GM21381 (cell line): ENCODE data around the gene DNAJC11.
"Not testable (repeated sequence)": the region's sequence is repeated elsewhere in the genome, so short reads cannot be mapped to it uniquely, and the experiment has no call there.

ENCODE experiments used
- ATAC-seq: cut with Tn5 transposase; IDR thresholded peaks from one replicate; pipeline ENCODE4 v1.9.1; 2021; ENCODE audit warnings: mild to moderate bottlenecking, moderate library complexity; ENCODE audit not compliant: unreplicated experiment

The DNAJC11 gene

DNA sequence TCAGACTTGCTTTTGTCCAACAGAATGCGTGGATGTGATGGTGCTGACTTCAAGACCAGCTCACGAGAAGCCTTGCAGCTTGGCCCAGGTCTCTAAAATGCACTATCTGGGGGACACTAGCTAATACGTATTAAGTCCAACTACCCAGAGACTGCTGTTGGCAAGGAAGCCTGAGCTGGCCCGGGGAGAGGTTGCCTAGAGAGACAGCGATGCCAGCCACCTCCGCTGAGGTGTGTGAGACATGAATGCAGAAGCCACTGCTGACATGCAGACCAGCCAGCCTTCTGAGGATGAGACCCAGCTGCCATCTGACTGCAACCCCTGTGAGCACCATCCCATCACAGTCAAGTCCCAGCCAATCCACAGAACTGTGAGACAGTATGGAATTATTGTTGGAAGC, 44.5 kb downstream of the DNAJC11 start:
- ATAC-seq: no peak

DNA sequence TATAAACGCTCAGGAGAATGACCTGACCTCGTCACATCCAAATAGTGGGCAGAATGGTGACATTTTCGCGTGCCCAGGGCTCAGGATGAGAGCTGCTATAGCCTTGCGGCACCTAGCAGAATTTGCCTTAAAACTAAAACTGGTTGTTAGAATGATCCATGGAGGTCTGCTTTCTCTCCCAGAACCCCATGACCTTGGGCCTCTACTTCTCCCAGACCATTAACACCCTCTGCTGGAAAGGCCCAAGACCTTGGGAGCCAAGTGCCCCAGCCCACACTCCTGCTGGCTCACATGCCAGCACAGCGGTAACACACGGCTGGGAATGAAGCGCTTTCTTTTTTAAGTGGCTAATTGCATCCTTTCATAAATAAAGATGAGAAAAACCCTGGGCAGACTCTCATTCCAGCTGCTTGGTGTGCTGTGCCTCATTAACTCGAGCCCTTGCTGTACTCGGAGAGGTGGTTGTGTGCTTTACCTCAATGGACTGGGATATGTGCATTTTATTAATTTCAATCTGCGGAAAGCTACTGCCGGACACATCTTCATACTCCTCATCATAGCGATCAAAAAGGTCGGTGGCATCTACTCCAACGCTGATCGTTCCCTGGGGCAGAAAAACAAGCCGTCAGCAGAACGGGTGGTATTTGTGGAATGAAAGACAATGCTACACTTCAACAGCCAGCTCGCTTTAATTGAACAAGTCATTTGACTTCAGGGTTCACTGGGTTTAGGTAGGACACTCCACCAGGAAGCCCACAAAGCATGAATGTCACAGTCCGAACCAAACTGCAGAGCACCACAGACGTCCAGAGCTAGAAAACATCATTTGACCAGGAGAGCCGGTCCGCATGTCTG, 48.0 kb downstream of the DNAJC11 start:
- ATAC-seq: no peak

DNA sequence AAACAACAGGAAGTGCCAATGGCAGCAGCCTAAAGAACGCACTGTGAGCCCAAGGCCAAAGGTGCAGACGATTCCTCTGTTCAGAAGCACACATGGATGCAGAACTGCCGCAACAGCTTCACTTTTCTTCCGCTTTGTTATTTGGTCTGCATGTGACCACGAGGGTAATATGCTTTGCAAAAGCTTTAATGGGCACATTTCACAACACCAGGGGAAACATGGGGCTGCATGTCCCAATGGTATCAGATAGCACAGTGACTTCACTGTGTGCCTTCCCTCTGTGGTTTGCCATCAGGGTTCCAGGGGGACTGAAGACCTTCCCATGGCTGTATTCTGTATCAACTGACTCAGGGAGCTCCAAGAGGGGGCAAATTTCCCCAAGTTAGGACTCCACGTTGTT, 48.6 kb downstream of the DNAJC11 start:
- ATAC-seq: no peak

DNA sequence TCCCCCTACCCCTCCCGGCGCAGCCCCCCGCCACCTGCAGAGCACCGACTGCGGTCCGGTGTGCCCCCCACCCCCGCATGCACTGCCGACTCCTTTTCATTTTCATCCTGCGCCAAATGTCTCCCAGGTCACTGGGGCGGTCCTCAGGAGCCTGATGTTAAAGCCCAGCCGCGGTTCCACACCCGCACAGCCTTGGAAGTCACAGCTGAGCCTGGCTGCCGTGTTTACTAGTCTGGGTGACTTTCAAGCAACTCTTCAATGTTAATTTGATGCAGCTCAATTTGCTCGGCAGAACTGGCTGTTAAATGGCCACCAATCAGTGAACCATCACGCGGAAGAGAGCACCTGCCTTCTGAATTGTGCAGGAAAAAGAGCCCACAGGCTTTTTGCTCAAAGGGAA, 49.7 kb downstream of the DNAJC11 start:
- ATAC-seq: no peak

DNA sequence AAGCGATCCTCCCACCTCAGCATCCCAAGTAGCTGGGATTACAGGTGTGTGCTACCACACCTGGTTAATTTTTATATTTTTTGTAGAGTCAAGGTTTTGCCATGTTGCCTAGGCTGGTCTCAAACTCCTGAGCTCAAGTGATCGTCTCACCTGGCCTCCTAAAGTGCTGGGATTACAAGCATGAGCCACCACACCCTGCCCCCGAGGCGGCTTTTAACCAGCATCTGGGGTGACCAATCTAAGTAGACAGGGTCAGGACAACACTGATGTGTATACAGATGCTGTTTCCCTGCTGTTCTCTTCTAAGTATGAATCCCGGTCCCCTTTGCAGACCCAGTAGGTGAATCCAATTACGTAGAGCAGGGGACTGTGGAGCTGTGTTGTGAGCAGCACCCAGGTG, 53.1 kb downstream of the DNAJC11 start:
- no peak for ATAC-seq

DNA sequence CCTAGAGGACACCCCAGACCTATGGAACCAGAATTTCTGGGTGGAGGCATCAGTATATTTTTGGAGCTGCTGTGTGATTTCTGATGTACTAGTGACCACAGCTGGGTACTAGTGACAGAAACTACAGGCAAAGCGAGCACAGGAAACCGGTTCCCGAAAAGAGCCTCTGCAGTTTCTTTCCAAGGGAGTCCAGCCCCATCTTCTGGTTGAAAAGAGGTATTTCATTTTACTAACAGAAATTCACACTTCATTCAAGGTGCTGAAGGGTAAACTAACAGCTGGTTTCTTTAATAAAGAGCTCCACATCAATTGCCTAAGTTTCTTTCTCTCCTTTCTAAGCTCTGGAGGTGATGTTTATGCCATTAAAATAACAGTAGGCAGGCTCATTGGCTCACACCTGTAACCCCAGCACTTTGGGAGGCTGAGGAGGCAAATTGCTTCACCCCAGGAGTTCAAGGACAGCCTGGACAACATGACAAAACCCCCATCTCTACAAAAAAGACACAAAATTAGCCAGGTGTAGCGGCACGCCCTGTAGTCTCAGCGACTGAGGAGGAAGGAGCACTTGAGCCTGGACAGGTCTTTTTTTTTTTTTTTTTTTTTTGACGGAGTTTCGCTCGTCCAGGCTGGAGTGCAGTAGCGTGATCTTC, 55.0 kb downstream of the DNAJC11 start:
- ATAC-seq: no peak

DNA sequence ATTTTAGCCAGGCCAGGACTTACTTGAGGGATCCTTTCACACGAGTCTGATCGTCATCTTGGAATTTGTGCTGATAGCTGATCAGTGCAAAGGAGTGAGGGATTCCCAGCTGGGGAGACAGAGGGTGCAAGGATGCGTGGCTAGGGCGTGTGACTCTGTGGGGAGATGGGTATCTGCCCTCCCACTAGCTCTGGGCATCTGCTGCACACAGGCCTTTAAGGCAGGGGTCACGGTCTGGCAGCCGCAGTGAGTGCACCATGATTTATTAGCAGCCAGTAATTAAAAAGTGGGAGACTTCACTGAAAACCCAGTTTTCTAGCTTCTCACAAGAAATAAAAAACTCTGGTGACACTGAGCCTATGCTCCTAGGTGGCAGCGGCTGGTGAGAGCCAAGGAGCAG, 56.6 kb downstream of the DNAJC11 start:
- ATAC-seq: no peak

DNA sequence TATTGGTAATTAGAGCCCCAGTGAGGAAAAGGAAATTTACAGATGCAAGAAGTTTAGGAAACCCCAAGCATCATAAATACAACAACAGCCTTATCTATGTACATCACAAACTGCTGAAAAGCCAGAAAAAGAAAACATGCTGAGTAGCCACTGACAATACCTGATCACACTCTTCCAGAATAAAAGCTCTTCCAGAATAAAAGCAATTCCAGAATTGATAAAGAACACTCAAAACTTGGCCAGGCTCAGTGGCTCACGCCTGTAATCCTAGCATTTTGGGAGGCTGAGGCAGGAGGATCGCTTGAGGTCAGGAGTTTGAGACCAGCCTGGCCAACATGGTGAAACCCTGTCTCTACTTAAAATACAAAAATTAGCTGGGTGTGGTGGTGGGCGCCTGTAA, 60.7 kb downstream of the DNAJC11 start:
- not testable (repeated sequence) for ATAC-seq

DNA sequence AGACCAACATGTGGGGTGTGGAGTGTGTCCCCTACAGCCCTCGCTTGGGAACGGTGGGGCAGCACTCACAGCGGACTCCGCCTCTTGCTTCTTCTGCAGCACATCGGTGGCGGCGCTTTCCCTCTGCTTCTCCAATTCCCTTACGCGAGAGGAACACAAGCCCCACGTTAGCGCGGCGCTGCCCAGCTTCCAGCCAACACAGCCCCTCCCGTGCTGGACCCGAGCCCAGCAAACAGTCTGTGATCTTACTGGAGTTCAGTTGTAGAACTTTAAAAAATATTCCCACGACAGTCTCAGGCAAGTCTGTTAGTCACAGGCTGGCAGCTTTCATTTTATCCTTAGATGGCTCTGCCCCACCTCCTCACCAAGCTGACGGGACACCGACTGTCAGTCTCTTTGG, 63.4 kb downstream of the DNAJC11 start:
- no peak for ATAC-seq

DNA sequence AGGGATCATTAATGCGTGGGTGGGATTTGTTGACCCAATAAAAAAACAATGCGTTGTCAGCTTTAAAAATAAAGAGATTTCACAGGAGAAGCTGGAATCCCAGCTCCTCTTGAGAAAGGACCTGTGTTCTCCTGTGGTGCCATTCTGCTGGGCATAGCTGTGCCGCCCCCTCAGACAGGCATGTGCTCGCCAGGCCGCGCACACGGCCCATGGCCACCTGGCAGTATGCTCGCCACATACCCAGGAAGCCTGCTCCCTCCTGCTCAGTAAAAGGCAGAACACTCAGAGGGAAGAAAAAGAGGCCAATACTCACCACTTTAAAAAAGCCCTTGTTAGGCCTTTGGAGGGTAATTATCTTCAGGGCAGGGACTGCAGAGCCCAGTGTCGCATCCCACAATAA, 63.8 kb downstream of the DNAJC11 start:
- ATAC-seq: no peak

DNA sequence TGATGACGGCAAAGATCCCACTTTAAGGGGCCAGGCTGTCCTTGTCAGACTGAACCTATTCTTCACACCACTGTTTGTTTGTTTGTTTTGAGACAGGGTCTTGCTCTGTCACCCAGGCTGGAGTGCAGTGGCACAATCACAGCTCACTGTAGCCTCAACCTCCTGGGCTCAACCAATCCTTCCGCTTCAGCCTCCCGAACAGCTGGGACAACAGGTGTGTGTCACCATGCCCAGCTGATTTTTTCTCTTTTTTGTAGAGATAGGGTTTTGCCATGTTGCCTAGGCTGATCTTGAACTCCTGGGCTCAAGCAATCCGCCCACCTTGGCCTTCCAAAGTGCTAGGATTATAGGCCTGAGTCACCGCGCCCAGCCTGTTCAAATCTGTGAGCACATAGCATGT, 64.8 kb downstream of the DNAJC11 start:
- ATAC-seq: not testable (repeated sequence)

DNA sequence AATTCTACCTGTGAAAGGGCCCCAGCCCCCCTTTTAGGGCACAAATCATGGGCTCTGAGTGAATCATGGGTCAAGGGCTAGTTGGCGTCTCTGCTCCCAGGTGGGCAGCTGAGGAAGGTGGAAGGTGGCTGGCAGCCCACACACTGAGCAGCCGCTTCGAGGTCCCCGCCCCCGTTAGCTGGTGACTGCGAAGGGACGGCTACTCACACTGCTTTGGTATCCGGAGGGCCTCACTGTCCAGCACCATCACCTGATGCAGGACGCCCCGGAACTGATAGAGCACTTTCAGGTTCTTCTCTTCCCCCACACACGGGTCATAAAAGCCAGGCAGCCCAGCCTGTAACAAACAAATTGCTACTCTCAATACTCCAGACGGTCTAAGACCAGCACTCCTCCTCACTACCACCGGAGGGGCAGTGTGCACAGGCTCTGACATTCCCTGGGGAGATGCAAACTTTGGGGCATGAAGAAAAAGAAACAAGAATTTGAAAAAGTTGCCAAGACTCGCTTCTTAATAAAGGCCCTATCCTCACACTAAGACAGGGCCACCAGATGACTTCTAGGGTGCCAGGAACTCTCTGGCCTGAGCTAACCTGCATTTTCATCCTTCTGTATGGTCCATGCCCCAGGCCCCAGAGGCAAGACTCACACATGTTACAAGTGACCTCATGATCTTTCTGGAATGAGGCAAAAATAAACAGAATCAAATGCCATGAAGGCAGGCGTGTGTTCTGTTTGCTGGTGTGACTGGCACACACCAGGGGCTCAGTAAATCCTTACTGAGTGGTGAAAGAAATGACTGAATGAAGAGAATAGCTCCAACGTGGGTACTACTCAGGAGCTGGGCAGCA, 65.5 kb downstream of the DNAJC11 start:
- ATAC-seq: no peak

DNA sequence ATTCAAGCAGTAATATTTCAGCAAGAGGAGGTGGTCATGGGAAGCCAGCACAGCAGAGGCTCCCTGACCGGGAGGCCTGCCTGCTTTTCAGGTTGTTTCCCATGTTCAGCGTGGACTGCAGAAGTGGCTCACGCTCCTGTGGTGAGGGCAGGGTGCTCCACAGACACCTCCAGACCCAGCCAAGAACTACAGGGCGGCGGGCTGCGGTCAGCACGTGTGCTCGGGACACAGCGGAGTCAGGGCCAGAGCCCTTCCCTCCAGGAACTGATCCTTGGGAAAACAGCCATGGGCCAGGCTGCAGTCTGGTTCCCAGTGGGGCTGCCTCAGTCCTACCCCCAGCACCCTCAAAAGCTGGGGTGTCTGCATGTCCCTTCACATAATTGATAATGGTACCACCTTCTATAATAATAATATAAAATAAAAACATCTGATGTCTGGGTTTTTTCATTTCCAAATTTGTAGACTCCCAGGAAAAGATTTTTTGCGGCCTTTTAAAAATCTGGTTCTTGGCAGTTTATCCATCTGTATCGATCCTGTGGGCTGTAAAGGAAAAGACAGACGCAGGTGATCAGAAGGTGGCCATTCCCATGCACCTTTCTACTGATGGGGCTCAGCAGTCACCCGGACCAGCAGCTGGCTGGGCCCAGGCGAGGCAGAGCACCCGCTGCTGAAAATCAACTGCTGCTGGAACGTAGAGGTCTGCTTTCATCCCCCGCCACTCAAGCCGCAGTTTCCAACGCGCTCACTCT, 66.3 kb downstream of the DNAJC11 start:
- ATAC-seq: no peak

DNA sequence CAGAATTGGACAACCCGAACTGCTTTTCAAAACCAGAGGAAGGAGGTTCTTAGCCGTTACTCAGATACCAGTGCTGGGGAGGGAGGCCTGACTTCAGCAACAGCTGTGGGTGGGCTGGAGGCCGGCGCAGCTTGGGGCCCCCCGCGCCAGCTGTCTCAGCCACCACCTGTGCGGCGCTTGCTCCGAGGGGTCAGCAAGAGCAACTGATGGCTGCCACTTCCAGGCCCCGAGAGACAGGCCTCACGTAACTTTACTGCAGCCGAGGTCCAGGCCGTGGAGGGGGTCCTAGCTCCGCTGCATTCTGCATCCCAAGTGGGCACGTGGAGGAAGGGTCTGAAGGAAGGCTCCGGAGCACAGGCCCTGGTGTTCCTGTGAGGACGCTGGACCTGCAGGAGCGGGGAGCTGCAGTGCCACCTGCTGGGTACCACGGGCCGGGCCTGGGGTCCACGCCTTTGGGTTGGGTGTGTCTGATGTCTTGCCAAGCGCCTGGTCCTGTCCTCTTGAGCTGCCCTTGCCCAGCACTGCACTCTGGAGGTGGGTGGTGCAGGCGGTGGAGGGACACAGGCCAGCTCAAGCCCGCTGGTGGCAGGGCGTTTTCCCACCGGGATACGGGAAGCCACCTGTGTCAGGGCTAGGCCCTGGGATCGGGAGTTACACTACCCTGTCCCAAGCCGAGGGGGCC, 67.1 kb downstream of the DNAJC11 start:
- ATAC-seq: no peak

DNA sequence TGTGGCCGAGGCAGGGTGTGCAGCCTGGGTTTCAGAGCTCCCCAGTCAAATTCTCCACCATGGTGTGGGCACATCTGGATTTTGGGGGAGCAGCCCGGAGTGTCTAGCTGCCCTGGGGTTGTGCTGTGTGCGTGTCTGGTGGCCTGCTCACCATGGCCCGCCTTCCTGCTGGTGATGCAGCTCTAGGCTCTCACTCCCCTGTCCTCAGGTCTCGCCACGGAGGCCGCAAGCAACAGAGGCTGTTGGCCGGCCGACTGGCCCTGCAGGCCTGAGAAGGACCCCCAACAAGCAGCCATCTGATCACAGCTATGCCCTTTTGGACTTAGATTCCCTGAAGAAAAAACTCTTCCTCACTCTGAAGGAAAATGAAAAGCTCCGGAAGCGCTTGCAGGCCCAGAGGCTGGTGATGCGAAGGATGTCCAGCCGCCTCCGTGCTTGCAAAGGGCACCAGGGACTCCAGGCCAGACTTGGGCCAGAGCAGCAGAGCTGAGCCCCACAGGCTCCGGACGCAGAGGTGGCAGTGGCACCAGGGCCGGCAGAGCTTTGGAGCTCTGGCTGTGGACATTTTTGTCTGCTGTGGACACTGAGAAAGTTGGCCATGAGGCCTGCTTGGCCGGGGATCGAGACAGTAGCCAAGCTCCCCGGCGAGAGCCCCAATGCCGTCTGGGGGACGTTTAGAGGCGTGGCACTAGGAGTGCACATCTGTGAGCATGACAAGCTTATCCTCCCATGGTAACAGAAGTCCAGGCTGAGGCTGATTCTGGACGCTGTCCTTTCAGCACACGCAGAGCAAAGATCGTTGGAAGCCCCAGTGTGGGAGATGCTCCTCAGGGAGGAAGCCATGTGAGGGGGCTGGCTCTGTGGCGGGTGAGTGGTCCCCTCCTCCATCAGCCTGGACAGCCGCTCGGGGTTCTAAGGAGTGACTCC, 68.8 kb downstream of the DNAJC11 start:
- ATAC-seq: no peak

DNA sequence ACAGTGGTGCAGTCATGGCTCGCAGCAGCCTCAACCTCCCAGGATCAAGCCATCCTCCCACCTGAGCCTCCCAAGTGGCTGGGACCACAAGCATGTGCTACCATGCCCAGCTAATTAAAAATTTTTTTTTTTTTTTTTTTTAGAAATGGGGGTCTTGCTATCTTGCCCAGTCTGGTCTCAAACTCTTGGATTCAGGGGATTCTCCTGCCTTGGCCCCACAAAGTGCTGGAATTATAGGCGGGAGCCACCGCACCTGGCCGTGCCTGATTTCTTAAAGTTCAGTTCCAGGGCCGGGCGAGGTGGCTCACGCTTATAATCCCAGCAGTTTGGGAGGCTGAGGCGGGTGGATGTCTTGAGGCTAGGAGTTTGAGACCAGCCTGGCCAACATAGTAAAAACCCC, 70.6 kb downstream of the DNAJC11 start:
- ATAC-seq: no peak

DNA sequence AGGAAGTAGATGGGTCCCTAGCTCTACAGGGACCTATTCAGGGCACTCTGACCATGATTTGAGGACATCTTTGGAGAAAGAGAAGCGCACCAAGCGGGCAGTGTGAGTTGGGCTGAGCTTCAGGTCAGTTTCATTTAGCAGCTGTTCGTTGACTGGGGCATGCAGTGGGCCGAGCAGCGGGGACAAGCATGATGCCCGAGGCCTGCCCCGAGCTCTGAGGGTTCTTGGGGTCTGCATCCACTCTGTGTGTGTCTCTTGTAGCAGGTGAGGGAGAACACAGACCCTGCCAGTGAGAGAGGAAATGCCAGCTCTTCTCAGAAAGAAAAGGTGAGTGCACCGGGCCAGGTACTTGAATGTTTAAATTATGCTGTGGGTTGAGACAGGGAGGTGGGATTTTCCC, 71.6 kb downstream of the DNAJC11 start:
- no peak for ATAC-seq

DNA sequence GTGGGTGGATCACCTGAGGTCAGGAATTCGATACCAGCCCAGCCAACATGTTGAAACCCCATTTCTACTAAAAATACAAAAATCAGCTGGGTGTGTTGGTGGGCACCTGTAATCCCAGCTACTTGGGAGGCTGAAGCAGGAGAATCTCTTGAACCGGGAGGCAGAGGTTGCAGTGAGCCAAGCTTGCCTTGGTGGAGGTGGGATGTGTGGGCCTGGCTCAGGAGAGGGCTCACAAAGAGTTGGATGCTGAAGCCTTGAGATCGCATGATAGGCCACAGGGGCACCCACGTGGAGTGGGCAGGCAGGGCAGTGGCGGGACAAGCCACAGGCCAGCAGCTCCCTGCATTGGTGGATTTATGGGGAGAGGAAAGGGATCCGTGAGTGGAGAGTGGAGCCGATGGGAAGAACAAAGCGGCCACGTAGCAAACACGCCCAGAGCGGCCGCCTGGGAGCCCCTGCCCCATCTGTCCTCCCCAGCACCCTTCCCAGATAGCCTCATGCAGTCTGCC, 72.6 kb downstream of the DNAJC11 start:
- ATAC-seq: no peak
